ENCODE results near the gene ACTR10. TPM values are rescaled to one million over a fixed set of nuclear protein-coding genes. Genes with fewer than 3 reads are reported as not detected.
A peak's percentile ranks its signal among the peaks of the same experiment; 100 is the strongest.

Gene ACTR10
- total RNA-seq, 1 donor from 2014 or later, result 61.7 TPM

GRCh38 chr14:58270628-58271027 lies 70.7 kb downstream of the ACTR10 start:
- ATAC-seq, result no peak
- H3K4me1 ChIP-seq, result peaks cover 17% of the 10 kb centered on the region
- no peak overlapping the region for H3K27ac ChIP-seq
- intact Hi-C loops (cut with DNase I), result no loop called here
- no peaks in the 10 kb centered on the region for H3K27me3 ChIP-seq
- peaks cover 91% of the 10 kb centered on the region for H3K36me3 ChIP-seq
- no peak overlapping the region for H3K4me3 ChIP-seq
- DNase-seq, result no peak
- H3K9me3 ChIP-seq, result no peaks in the 10 kb centered on the region
- TF ChIP-seq CTCF (IDR thresholded peaks at IDR 0.05), result no peak

- peaks cover 28% of the 10 kb centered on the region for H3K4me1 ChIP-seq
- ATAC-seq, result peak; percentile 95
- H3K36me3 ChIP-seq, result peaks cover 77% of the 10 kb centered on the region
- intact Hi-C loops (cut with DNase I), result no loop called here
- no peak for DNase-seq
- no peaks in the 10 kb centered on the region for H3K27me3 ChIP-seq
- no peak overlapping the region for H3K27ac ChIP-seq
- TF ChIP-seq CTCF (IDR thresholded peaks at IDR 0.05), result peak; percentile 27
- no peak overlapping the region for H3K4me3 ChIP-seq
- H3K9me3 ChIP-seq, result no peaks in the 10 kb centered on the region
Measured at GRCh38 chr14:58272588-58273372, 72.8 kb downstream of the ACTR10 start.

GRCh38 chr14:58274881-58275280 lies 74.9 kb downstream of the ACTR10 start:
- ATAC-seq, result no peak
- Histone ChIP-seq H3K4me1 (peaks cover 28% of the 10 kb centered on the region), H3K4me3 (no peak overlapping the region), H3K27me3 (no peaks in the 10 kb centered on the region), H3K9me3 (no peaks in the 10 kb centered on the region), H3K36me3 (peaks cover 74% of the 10 kb centered on the region), H3K27ac (peak overlapping the region; percentile 26)
- TF ChIP-seq CTCF (IDR thresholded peaks at IDR 0.05), result no peak
- intact Hi-C loops (cut with DNase I), result no loop called here
- DNase-seq, result no peak

- no peak for DNase-seq
- TF ChIP-seq CTCF (IDR thresholded peaks at IDR 0.05), result no peak
- Histone ChIP-seq H3K4me3 (no peak overlapping the region), H3K27ac (no peak overlapping the region), H3K27me3 (no peaks in the 10 kb centered on the region), H3K4me1 (peaks cover 36% of the 10 kb centered on the region), H3K9me3 (no peaks in the 10 kb centered on the region), H3K36me3 (peaks cover 66% of the 10 kb centered on the region)
- ATAC-seq, result no peak
- intact Hi-C loops (cut with DNase I), result no loop called here
Measured at GRCh38 chr14:58275527-58276190, 75.7 kb downstream of the ACTR10 start.

DNA sequence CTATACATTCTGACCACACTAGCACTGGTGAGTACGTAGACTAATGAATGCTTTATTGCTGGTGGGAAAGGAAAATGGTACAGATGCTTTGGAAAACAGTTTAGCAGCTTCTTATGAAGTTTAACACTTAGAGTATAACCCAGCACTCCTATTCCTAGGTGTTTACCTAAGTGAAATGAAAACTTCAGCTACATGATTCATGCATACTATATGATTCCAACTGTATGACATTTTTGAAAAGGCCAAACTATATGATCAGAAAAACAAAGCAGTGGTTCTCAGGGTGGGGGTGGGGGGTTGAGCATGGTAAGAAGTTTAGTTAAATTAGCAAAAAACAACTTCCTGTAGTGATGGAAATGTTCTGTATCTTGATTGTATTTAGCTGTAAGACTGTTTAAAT lies 76.3 kb downstream of the ACTR10 start:
- no peaks in the 10 kb centered on the region for H3K9me3 ChIP-seq
- no peak for ATAC-seq
- no peak overlapping the region for H3K4me3 ChIP-seq
- no peak for DNase-seq
- no peak overlapping the region for H3K27ac ChIP-seq
- intact Hi-C loops (cut with DNase I), result no loop called here
- no peak for TF ChIP-seq CTCF (IDR thresholded peaks at IDR 0.05)
- H3K36me3 ChIP-seq, result peaks cover 60% of the 10 kb centered on the region
- H3K4me1 ChIP-seq, result peaks cover 42% of the 10 kb centered on the region
- H3K27me3 ChIP-seq, result no peaks in the 10 kb centered on the region
